ENCODE results near the gene PCDHGA1. TPM values are rescaled to one million over a fixed set of nuclear protein-coding genes. Genes with fewer than 3 reads are reported as not detected.
A peak's percentile ranks its signal among the peaks of the same experiment; 100 is the strongest.

PCDHGA1 gene
- total RNA-seq, 4 donors from 2014 or later: 1.7 TPM; not detected in 3

DNA sequence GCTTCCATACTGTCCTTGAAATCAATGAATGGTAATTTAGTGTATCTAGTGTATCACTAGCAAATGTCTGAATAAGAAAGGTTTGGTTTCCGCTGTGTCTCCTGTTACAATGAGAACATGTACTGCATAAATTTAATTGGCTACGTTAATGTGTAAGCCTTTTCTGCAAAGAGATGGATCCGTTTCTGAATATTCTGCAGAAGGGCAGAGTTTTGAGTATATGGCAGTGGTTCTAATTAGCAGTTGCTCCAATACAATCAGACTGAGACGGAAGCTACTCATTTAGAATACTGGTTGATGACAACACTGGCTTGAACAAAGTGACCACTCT lies 154.0 kb downstream of the PCDHGA1 start:
- DNase-seq: no peak
- H3K27me3 ChIP-seq: no peaks in the 10 kb centered on the region
- no peak for TF ChIP-seq POLR2A (IDR thresholded peaks at IDR 0.05)
- TF ChIP-seq, protein P1, sequence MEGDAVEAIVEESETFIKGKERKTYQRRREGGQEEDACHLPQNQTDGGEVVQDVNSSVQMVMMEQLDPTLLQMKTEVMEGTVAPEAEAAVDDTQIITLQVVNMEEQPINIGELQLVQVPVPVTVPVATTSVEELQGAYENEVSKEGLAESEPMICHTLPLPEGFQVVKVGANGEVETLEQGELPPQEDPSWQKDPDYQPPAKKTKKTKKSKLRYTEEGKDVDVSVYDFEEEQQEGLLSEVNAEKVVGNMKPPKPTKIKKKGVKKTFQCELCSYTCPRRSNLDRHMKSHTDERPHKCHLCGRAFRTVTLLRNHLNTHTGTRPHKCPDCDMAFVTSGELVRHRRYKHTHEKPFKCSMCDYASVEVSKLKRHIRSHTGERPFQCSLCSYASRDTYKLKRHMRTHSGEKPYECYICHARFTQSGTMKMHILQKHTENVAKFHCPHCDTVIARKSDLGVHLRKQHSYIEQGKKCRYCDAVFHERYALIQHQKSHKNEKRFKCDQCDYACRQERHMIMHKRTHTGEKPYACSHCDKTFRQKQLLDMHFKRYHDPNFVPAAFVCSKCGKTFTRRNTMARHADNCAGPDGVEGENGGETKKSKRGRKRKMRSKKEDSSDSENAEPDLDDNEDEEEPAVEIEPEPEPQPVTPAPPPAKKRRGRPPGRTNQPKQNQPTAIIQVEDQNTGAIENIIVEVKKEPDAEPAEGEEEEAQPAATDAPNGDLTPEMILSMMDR (IDR thresholded peaks at IDR 0.05): no peak
- H3K27ac ChIP-seq: no peak overlapping the region
- no peaks in the 10 kb centered on the region for H3K36me3 ChIP-seq
- H3K4me1 ChIP-seq: no peaks in the 10 kb centered on the region
- peak overlapping the region in 2 of 4 donors; percentile 30 to 37 for H3K4me3 ChIP-seq
- no peaks in the 10 kb centered on the region for H3K9me3 ChIP-seq

DNA sequence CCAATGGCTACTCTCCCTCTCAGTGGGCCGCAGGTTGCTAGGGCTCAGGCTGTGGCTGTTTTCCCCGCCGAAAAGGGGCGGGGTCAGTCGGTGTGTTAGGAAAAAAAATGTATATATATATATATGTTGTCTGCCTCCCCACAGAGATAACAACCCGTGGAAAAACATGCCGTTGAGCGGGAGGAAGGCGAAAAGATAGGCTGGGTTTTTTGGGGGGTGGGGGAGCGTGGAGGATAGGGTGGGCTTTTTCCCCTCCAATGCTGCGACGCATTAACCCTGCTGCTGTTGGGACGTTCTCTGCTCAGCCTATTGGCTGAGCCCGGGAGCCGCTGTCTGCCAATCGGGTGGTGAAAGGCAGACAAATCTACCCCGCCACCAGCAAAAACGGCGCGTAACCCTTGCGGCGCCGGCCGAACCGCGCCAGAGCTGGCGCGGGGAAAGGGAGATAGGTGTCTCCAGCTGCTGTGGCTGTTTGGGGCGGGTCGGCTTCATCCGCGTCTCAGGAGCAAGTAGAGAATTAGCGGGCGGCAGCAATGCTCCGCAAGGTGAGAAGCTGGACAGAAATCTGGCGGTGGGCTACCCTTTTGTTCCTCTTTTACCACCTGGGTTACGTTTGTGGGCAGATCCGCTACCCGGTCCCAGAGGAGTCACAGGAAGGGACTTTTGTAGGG lies 154.5 kb downstream of the PCDHGA1 start, which contains the start of gene PCDHGC4:
PCDHGC4 (plus strand) TSS at position 390 of the 671 bp plus-strand sequence; CDS start at position 534, 144 bp downstream.
- H3K36me3 ChIP-seq: no peaks in the 10 kb centered on the region
- H3K9me3 ChIP-seq: no peaks in the 10 kb centered on the region
- no peak within 1 kb of the TSS for H3K27ac ChIP-seq
- H3K4me3 ChIP-seq: peak within 1 kb of the TSS; percentile 7 to 37 (median 28)
- no peaks in the 10 kb centered on the region for H3K27me3 ChIP-seq
- H3K4me1 ChIP-seq: no peaks in the 10 kb centered on the region
- no peak for DNase-seq
- no peak for TF ChIP-seq POLR2A (IDR thresholded peaks at IDR 0.05)
- TF ChIP-seq, protein P1 (IDR thresholded peaks at IDR 0.05): no peak

- Histone ChIP-seq H3K4me1 (no peaks in the 10 kb centered on the region), H3K27me3 (no peaks in the 10 kb centered on the region)
These were observed 155.2 kb downstream of the PCDHGA1 start for GRCh38 chr5:141485321-141486055.

DNA sequence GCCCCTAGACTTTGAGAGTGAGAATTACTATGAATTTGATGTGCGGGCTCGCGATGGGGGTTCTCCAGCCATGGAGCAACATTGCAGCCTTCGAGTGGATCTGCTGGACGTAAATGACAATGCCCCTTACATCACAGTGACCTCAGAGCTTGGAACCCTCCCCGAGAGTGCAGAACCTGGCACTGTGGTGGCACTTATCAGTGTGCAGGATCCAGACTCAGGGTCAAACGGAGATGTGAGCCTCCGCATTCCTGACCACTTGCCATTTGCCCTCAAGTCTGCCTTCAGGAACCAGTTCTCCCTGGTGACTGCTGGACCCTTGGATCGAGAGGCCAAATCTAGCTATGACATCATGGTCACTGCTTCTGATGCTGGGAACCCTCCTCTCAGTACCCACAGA lies 155.8 kb downstream of the PCDHGA1 start:
- TF ChIP-seq, protein P1 (IDR thresholded peaks at IDR 0.05): no peak
- TF ChIP-seq POLR2A (IDR thresholded peaks at IDR 0.05): no peak
- DNase-seq: no peak
- Histone ChIP-seq H3K36me3 (no peaks in the 10 kb centered on the region), H3K9me3 (no peaks in the 10 kb centered on the region), H3K4me1 (no peaks in the 10 kb centered on the region), H3K27ac (no peak overlapping the region), H3K4me3 (no peak overlapping the region), H3K27me3 (no peaks in the 10 kb centered on the region)

More at GRCh38 chr5:141485321-141486055, 155.2 kb downstream of the PCDHGA1 start:
- Histone ChIP-seq H3K27ac (no peak overlapping the region), H3K9me3 (no peaks in the 10 kb centered on the region), H3K4me3 (peak overlapping the region in 3 of 4 donors; percentile 7 to 37 (median 30)), H3K36me3 (no peaks in the 10 kb centered on the region)
- no peak for DNase-seq
- TF ChIP-seq, protein P1 (IDR thresholded peaks at IDR 0.05): no peak

DNA sequence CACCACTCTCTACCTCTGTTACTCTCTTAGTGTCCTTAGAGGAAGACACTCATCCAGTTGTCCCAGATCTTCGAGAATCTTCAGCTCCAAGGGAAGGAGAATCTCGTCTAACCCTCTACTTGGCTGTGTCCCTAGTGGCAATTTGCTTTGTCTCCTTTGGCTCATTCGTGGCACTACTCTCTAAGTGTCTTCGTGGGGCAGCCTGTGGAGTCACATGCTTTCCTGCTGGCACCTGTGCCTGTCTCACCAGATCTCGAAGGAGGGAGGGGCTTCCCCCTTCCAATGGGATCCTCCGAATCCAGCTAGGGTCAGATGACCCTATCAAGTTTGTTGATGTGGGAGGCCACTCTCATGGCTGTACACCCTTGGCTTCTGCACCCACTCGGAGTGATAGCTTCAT lies 156.8 kb downstream of the PCDHGA1 start:
- no peak for DNase-seq
- Histone ChIP-seq H3K27ac (no peak overlapping the region), H3K4me1 (peaks cover 0 to 2% (median under 1%) of the 10 kb centered on the region in 4 donors), H3K4me3 (no peak overlapping the region), H3K9me3 (no peaks in the 10 kb centered on the region), H3K27me3 (peaks cover 0 to 5% of the 10 kb centered on the region in 2 donors), H3K36me3 (no peaks in the 10 kb centered on the region)
- no peak for TF ChIP-seq POLR2A (IDR thresholded peaks at IDR 0.05)
